NCI-H1048 (cell line): ENCODE data around the gene TRIM44.
"Not testable (repeated sequence)": the region's sequence is repeated elsewhere in the genome, so short reads cannot be mapped to it uniquely, and the experiment has no call there.

Source experiments
- DNase-seq: peaks from one replicate; lab custom pipeline; 2025; lab: John Stamatoyannopoulos, UW

Gene TRIM44

GRCh38 chr11:35753573-35753972 lies 91.0 kb downstream of the TRIM44 start:
- DNase-seq: not testable (repeated sequence)

GRCh38 chr11:35759951-35760350 lies 97.4 kb downstream of the TRIM44 start:
- DNase-seq: not testable (repeated sequence)

DNA sequence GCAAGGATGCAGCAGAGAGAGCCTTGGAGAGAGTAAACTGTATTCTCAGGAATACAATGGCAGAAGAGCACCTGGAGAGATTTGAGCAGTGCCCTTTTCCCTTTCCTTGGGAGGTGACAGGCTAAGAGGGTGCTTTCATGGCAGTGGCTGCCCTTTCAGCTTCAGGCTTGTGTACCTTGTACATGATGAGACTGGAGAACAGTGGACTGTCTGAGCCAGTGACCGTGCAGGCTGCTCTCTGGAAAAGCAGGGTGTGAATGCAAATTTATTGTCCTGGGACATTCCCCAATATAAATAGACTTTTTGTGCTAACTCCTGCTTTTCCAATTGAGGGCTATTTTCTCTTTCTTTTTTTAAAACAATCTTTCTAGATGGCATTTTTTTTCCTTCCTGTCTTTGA lies 99.3 kb downstream of the TRIM44 start:
- DNase-seq: no peak

DNA sequence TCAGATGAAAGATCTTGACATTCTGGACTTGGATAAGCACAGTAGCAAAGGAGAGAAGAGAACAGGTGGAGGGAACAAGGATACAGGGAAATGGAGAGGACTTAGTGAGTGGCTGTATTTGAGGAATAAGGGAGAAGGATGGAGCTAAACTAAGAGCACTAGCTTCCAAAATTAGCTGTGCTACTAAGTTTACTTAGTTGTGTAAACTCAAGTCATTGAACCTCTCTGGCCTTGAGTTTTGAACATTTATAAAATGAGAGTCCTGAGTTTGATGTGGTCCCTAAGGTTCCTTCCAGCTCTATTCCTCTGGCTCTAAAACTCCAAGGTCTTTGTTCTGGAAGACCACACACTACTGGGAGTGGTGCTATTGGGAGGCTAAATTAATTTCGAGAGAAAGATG lies 100.7 kb downstream of the TRIM44 start:
- DNase-seq: no peak

- no peak for DNase-seq
These were observed 101.2 kb downstream of the TRIM44 start for GRCh38 chr11:35763765-35764164.

- no peak for DNase-seq
These were observed 101.8 kb downstream of the TRIM44 start for GRCh38 chr11:35764417-35764816.

DNA sequence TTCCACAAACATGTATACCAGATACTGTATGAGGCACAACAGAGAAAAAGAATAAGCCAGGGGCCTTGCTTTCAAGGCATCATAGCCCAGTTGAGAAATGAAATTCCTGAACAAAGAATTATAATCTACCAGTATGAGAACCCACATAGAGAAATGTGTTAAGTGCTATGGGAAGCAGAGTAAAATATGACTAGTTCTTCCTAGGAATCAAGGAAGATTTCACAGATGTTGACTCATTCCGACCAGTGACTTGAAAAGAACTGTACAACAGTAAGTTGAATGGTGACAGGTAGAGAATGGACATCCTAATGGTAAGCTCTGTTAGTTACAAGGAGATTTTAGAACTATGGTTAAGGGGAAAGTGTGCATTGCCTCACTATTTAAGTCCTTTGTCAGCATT lies 102.6 kb downstream of the TRIM44 start:
- no peak for DNase-seq

GRCh38 chr11:35766651-35767050 lies 104.1 kb downstream of the TRIM44 start:
- no peak for DNase-seq

DNA sequence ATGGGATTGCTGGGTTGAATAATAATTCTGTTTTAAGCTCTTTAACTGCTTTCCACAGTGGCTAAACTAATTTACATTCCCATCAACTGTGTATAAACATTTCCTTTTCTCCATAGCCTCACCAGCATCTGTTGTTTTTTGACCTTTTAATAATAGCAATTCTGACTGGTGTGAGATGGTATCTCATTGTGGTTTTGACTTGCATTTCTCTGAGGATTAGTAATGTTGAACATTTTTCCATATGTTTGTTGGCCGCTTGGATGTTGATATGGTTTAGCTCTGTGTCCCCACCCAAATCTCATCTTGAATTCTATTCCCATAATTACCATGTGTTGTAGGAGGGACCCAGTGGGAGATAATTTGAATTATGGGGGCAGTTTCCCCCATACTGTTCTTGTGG lies 107.8 kb downstream of the TRIM44 start:
- not testable (repeated sequence) for DNase-seq

DNA sequence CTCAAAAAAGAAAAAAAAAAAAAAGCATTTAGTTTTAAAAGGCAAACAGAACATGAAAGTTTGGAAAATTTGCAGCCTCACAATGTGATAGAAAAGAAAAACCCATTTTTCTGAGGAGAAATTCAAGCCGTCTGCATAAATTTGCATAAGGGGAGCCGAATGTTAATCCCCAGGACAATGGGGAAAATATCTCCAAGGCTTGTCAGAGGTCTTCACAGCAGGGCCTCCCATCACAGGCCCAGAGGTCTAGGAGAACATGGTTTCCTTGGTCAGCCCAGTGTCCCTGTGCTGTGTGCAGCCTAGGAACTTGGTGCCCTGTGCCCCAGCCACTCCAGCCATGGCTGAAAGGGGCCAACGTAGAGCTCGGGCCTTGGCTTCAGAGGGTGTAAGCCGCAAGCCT lies 109.1 kb downstream of the TRIM44 start:
- no peak for DNase-seq

DNA sequence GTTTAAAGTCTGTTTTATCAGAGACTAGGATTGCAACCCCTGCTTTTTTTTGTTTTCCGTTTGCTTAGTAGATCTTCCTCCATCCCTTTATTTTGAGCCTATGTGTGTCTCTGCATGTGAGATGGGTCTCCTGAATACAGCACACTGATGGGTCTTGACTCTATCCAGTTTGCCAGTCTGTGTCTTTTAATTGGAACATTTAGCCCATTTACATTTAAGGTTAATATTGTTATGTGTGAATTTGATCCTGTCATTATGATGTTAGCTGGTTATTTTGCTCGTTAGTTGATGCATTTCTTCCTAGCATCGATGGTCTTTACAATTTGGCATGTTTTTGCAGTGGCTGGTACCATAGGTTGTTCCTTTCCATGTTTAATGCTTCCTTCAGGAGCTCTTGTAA lies 114.7 kb downstream of the TRIM44 start:
- not testable (repeated sequence) for DNase-seq

DNA sequence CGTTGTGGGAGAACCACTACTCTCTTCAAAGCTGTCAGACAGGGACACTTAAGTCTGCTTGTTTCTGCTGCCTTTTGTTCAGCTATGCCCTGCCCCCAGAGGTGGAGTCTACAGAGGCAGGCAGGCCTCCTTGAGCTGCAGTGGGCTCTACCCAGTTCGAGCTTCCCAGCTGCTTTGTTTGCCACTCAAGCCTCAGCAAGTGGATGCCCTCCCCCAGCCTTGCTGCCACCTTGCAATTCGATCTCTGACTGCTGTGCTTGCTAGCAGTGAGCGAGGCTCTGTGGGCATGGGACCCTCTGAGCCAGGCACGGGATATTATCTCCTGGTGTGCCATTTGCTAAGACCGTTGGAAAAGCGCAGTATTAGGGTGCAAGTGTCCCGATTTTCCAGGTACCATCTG lies 116.4 kb downstream of the TRIM44 start:
- not testable (repeated sequence) for DNase-seq

DNA sequence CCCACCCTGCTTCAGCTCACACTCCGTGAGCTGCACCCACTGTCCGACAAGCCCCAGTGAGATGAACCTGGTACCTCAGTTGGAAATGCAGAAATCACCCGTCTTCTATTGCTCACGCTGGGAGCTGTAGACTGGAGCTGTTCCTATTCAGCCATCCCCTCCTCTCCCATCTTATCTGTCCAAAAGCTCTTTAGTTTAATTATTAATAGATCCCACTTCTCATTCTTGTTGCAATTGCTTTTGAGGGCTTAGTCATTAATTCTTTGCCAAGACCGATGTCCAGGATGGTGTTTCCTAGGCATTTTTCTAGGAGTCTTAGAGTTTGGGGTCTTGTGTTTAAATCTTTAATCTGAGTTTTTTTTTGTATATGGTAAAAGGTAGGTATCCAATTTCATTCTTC lies 116.8 kb downstream of the TRIM44 start:
- no peak for DNase-seq

- no peak for DNase-seq
These were observed 118.6 kb downstream of the TRIM44 start for GRCh38 chr11:35780951-35781860.

DNA sequence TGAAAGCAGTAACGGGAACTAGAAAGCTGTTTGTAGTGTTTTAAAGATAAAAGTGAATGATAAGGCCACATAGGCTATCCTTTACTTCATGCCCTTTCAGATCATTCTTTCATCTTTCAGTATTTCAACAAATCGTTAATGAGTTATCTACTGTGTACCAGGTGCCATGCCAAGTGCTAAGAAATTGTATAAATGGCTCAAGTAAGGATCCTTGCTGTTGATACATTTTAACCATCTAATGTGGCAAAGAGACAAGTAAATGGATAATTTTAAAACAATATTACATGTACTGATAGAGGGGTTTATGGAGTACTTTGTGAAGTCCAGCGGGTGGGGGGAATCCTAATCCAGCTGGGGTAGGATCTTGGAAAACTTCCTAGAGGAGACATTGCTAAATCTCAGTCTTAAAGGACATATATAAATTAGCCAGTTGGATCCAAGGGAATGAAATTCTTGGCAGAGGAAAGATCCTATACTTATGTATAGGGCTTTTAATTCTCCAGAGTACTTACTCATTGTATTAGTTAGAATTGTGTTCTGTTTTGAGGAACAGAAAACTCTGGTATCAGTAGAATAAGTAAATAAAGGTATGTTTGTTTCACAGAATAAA lies 119.4 kb downstream of the TRIM44 start:
- no peak for DNase-seq

DNA sequence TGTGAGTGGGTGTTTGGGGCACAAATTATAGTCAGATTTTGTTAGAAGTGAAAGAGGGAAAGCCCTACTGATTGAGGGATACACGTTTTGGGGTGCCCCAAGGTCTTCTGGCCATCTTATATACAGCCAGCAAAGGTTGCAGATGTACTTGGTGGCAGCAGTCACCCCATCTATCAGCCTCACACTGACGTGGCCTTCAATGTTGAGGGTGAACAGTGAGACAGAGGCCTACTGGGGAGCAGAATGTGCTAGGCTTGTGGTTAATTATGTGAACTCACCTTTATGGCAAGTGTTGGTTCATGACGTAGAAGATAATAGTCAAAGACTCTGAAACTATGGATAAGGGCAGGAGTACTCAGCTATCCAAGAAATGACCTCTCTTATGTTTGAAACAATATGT lies 121.2 kb downstream of the TRIM44 start:
- no peak for DNase-seq

GRCh38 chr11:35784699-35785098 lies 122.1 kb downstream of the TRIM44 start:
- DNase-seq: no peak

- DNase-seq: no peak
These were observed 123.0 kb downstream of the TRIM44 start for GRCh38 chr11:35785287-35786167.

GRCh38 chr11:35786188-35786587 lies 123.6 kb downstream of the TRIM44 start:
- no peak for DNase-seq

DNA sequence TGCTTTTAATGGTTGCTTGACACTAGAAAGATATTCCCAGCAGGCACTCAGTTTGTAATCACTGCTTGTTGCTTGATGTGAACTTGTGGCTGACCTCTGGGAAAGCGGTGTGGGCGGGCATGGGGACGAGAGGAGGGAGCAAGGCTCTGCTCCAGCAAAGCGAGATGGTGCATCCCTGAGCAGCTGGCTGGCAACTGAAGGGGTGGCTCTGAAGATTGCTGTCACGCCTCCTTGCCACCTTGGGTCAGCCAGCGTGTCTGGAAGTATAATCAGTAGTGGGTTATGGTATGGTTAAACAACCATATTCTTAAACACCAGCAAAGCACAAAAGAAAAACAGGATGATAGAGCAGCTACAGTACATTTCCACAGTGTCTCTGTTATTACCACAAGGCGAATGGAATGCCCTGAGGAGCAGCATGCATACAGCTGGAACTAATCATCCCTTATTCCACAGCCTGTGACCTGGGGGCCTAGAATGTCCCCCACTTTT lies 124.5 kb downstream of the TRIM44 start:
- DNase-seq: no peak

GRCh38 chr11:35787626-35788025 lies 125.1 kb downstream of the TRIM44 start:
- no peak for DNase-seq
